Measurements from ENCODE around the gene FTH1.
"Not testable (repeated sequence)": the region's sequence is repeated elsewhere in the genome, so short reads cannot be mapped to it uniquely, and the experiment has no call there.

Gene FTH1

DNA sequence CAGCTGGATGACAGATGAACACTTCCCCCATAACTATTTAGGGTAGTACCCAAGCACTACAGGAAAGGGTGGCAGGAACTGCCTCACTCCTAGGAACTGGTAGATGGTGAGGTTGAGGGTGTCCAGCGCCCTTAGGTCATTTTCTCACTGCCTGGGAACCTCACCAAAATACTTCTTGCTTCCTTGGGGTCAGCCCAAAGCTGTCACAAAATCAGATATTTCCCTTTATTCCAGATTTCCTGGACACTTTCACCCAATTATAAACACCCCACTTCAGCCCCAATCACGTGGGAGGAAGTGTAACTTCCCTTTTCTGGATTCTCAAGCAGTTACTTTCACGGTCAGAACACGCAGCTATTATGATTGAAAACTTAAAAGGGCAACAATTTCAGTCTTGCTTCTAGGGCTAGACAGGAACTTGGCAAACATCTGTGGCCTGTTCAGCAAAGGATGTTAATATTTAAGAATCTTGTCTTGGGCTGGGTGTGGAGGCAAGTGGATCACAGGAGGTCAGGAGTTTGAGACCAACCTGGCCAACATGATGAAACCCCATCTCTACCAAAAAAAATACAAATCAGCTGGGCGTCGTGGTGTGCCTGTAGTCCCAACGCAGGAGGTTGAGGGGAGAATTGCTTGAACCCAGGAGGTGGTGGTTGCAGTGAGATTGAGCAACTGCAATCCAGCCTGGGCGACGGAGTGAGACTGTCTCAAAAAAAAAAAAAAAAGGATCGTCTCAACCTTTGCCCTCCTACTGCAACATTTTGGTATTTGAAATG, 4.0 kb downstream of the FTH1 start:
- peak; percentile 20 for DNase-seq

DNA sequence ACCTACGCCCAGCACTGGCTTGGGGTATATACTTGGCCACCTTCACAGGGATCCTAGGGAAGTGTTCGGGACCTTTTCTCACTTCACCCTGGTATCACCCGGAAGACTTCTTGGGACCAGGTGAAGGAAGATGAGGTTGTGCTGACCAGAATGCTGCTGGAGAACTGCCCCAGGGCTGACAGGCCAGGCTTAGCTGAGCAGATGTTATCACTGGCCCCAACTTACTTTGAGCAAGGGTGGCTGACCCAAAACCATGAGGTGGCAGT, 4.5 kb downstream of the FTH1 start:
- DNase-seq = peak; percentile 36

DNA sequence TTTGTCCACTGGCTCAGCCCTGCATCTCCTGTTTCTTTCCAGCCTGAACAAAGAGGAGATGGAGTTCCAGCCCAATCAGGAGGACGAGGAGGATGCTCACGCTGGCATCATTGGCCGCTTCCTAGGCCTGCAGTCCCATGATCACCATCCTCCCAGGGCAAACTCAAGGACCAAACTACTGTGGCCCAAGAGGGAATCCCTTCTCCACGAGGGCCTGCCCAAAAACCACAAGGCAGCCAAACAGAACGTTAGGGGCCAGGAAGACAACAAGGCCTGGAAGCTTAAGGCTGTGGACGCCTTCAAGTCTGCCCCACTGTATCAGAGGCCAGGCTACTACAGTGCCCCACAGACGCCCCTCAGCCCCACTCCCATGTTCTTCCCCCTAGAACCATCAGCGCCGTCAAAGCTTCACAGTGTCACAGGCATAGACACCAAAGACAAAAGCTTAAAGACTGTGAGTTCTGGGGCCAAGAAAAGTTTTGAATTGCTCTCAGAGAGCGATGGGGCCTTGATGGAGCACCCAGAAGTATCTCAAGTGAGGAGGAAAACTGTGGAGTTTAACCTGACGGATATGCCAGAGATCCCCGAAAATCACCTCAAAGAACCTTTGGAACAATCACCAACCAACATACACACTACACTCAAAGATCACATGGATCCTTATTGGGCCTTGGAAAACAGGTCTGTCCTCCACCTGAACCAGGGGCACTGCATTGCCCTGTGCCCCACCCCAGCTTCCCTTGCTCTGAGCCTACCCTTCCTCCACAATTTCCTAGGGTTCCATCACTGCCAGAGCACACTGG, 5.0 kb downstream of the FTH1 start:
- DNase-seq = peak; percentile 22

DNA sequence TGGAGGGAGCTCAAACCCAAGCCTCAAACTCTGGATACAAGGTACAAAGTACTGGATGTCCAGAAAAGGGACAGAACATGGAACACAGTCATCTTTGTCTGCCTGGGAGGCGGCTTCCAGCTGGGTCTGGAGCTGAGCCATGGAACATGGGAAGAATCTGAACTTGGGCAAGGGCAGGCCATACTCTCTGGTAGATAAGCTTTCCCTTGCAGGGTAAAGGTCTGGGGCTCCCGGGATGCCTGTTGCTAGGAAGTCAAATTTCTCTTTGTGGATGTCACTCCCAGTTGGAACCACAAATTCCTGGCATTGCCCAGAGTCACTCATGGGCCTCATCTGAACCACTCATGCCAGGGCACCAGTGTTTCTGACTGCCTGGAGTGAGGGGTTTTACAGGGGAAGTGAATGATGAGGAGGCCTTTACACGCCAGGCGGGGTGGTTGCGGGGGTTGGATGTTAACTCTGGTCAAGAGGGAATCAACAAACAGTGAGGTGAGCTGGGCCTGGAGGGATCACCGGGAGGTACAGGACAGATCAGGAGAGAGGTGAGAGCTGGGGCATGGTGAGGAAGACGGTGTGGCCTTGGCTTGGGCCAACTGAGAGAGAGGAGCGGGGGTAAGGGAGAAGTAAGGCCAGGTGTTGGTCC, 5.7 kb downstream of the FTH1 start:
- peak; percentile 23 for DNase-seq

DNA sequence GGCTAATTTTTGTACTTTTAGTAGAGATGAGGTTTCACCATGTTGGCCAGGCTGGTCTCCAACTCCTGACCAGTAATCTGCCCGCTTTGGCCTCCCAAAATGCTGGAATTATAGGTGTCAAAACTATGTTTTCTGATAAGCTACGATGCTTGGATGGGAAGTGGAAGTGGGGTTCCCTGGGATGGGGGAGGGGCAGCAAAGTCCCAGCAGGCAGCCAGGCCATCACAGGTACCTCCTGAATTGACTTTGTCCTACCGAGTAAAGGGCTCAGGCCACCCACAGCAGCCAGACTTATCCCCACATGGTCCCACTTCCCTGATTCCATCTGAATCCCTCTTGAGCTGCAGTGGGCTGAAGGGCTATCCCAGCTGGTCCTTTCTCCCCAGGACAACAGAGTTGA, 6.9 kb downstream of the FTH1 start:
- peak; percentile 5 for DNase-seq

DNA sequence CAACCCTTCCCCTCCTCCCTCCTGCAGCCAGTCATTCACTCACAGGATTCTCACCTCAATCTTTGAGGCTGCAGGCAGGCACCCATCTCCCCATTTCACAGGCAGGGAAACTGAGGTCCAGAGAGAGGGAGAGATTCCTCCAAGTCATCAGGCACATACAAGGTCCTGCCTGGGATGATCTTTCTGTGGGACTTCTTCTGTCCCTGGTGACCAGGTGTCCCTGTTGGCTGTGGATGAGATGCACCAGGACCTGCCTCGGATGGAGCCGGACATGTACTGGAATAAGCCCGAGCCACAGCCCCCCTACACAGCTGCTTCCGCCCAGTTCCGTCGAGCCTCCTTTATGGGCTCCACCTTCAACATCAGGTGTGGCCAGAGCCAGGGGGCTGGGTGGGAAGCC, 7.8 kb downstream of the FTH1 start:
- peak; percentile 14 for DNase-seq

DNA sequence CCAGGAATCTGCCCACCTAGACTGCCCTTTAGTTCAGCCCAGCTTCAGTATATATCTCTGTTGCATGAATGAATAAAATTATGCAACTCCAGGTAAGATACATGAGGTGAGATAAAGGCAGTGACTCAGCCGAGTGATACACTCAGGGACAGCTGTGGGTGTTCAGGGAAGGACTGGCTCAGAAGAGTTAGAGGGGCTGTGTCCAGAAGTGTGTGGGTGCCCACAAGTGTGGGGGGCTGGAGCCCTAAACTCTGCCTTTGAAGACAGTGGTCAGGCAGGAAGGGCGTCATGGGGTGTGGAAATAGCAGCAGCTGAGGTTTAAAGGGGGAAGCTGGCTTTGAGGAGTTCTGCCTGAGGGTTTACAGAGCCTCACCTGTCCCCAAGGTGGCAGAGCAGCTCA, 8.3 kb downstream of the FTH1 start:
- DNase-seq = peak; percentile 25

DNA sequence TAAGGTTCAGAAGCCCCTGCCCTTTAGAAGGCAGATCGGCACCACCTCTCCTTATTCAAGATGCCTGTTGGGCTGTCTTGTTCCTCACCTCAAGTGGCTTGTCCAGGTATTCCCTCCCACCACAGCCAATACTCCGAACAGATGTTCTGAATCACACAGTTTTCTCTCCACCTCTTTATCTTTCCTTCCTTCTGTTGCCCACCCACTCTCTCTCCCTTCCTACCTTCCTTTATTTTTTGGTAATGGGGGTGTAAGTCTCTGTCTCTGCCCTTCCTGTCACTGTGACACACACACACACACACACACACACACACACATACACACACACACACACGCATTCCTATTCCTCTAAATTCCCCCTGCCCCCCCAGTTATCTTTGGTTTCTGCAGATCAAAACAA, 8.8 kb downstream of the FTH1 start:
- no peak for DNase-seq

DNA sequence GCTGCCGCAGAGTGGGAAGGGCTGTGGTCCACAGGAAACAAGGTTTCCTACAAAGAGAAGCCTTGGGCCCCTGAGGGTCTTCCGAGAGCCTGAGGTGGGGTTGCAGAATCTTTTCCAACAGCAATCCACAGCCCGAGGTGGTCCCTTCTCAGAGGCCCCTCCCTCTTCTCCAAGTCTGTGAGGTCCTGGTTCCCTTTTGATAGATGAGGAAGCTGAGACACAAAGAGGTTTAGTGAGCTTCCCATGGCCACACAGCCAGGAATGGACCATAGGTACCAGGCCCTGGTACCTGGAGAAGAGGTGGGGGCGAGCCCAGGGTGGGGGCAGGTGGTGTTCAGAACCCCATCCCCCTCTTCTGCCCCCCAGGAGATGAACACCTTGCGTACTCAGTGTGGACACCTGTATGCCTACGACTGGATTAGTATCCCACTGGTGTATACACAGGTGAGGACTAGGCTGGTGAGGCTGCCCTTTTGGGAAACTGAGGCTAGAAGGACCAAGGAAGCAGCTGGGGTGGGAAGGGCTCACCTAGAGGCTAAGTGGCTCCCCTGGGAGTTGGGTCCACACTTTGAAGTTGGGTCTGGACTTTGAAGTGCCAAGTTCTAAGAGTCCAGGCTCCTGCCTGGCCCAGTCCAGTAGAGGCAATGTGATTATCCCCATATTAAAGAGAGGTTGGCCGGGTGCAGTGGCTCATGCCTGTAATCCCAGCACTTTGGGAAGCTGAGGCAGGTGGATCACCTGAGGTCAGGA, 10.2 kb downstream of the FTH1 start:
- DNase-seq = no peak

DNA sequence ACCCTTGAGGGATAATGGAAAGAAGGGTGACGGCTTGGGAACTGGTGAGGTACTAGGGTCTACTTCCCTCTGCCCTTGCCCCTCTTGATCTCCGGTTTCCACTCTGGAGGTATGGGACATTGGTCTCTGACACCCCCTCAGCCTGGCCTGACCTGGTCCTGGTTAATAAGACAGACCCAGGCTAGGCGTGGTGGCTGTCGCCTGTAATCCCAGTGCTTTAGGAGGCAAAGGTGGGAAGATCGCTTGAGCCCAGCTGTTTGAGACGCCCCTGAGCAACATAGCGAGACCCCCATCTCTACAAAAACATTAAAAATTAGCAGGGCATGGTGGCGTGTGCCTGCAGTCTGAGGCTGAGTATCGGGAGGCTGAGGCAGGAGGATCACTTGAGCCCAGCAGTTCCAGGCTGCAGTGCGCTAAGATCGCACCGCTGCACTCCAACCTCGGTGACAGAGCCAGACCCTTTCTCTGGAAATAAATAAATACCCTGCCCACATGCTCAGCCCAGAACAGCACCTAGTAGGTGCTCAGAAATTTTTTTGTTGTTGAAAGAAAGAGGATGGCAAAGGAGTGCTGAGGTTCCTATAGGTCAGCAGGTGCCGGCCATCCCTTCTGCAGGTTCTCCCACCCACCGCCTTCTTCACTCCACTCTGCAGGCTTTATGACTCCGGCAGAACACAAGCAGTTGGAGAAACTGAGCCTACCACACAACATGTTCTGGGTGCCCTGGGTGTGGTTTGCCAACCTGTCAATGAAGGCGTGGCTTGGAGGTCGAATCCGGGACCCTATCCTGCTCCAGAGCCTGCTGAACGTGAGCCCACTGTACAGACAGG, 11.0 kb downstream of the FTH1 start:
- DNase-seq = no peak

DNA sequence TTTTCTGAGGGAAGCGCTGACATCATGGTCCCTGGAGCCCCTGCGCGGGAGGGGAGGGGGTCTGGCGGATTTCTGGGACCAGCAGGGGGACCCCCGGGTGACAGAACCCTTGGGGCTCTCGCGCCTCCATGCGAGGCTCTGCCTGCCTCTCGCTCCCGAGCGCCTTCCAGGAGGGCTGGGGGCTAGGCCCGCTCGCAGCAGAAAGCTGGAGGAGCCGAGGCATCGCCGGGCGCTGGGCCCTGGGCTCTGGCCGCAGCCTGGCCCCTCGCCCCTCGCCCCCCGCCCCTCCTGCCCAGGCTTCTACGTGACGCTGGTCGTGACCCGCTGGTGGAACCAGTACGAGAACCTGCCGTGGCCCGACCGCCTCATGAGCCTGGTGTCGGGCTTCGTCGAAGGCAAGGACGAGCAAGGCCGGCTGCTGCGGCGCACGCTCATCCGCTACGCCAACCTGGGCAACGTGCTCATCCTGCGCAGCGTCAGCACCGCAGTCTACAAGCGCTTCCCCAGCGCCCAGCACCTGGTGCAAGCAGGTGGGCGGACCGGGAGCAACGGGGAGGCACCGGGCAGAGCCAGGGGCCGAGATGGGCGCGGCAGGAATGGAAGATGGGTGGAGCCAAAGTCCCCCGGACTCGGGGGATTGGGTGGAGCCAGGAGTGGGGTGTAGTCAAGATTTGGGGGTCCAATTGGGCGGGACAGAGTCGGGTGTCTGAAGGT, 11.9 kb downstream of the FTH1 start:
- no peak for DNase-seq

DNA sequence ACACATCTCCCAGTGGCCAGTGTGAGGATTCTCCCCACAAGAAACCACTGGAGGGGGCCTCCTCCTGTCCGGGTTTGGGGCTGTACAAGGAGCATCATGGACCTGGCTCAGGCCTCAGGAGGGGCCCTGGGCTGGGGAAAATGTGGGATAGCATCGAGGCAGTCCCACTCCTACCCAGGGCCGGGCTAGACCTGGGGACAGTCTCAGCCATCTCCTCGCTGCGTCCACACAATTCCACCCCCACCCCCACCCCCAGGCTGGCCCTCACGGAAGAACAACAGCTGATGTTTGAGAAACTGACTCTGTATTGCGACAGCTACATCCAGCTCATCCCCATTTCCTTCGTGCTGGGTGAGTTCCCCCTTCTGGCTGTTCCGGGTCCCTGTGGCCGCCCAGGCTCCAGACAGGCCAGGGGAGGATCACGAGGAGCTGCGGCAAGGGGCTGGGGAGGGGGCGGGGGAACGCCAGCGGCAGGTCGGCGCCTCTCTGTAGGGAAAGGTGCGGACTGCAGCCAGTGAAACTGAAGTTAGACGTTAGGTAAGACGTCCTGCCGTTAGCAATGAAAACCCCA, 12.5 kb downstream of the FTH1 start:
- DNase-seq = no peak

DNA sequence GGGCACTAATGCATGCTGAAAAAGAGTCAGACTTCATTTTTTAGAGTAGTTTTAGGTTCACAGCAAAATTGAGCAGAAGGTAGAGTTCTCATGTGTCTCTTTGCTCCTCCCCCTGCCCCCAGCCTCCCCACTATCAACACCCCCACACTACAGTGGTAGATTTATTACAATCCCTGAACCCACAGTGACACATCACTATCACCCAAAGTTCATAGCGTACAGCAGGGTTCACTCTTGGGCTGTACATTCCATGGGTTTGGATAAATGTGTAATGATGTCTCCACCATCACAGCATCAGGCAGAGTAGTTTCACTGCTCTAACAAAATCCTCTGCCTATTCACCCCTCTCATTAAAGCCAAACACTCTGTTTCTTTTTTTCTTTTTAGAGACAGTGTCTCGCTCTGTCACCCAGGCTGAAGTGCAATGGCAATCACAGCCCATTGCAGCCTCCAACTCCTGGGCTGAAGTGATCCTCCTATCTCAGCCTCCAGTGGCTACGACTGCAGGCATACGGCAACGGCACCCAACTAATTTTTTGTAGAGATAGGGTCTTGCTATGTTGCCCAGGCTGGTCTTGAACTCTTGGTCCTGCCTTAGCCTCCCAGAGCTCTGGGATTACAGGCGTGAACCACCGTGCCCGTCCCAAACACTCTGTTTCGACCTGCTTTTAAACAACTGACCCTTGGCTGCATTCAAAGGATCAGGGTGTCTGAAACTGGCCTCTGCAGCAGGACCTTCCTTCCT, 13.2 kb downstream of the FTH1 start:
- no peak for DNase-seq

DNA sequence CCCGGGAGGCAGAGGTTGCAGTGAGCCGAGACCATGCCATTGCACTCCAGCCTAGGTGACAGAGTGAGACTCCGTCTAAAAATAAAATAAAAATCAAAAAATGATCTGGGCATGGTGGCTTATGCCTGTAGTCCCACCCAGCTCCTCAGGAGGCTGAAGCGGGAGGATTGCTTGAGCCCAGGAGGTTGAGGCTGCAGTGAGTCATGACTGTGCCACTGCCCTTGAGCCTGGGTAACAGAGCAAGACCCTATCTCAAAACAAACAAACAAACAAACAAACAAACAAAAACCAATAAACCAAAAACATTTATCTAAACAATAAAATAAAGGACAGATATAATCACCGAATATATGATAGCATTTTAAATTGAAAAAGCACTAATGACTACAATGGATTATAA, 13.8 kb downstream of the FTH1 start:
- DNase-seq = not testable (repeated sequence)

DNA sequence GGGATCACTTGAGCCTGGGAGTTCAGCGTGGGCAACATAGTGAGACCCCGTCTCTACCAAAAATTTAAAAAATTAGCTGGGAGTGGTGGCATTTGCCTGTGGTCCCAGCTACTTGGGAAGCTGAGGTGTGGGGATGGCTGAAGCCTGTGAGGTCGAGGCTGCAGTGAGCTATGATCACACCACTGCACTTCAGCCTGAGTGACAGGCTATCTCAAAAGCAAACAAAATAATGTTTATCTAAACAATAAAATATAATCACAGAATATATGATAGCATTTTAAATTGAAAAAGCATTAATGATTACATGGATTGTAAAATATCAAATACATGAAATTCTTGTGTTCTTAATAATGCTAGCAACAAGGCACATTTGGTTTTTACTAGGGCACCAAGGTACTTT, 14.6 kb downstream of the FTH1 start:
- DNase-seq = no peak

DNA sequence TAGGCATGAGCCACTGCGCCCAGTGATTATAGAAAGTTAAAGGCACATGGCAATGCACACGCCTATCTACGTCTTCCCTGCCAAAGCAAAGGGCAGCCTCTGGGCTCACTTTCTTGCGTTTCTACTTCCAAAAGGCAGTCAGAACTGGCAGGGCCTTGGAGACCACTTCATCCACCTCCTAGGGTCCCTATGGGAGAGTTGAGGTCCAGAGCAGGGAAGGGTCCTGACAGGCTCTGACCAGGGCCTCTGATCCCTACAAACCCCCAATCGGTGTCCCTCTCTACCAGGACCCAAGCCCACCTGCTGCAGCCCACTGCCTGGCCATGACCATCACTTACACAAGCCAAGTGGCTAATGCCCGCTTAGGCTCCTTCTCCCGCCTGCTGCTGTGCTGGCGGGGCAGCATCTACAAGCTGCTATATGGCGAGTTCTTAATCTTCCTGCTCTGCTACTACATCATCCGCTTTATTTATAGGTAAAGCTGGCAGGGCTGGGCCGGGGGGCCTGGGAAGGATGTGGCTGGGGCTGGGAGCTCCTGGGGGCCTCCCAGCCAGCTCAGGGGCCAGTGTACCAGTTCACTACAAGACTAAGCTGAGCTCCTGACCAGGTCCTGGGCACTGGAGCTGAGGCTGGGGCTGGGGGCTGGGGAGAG, 15.8 kb downstream of the FTH1 start:
- no peak for DNase-seq

DNA sequence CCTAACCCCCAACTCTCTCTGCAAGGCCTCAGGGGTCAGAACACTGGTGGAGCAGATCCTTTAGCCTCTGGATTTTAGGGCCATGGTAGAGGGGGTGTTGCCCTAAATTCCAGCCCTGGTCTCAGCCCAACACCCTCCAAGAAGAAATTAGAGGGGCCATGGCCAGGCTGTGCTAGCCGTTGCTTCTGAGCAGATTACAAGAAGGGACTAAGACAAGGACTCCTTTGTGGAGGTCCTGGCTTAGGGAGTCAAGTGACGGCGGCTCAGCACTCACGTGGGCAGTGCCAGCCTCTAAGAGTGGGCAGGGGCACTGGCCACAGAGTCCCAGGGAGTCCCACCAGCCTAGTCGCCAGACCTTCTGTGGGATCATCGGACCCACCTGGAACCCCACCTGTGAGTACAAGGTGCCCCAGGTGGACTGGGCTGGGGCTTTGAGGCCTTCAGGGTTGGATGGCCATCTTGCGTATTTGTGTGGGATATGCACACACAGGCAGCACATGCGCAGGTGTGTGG, 17.3 kb downstream of the FTH1 start, which contains the start of gene BEST1:
Gene BEST1, plus strand, starts transcription at position 317 of the 513 bp plus-strand sequence. CDS start 1,456 bp downstream, outside the sequence.
- no peak for DNase-seq

DNA sequence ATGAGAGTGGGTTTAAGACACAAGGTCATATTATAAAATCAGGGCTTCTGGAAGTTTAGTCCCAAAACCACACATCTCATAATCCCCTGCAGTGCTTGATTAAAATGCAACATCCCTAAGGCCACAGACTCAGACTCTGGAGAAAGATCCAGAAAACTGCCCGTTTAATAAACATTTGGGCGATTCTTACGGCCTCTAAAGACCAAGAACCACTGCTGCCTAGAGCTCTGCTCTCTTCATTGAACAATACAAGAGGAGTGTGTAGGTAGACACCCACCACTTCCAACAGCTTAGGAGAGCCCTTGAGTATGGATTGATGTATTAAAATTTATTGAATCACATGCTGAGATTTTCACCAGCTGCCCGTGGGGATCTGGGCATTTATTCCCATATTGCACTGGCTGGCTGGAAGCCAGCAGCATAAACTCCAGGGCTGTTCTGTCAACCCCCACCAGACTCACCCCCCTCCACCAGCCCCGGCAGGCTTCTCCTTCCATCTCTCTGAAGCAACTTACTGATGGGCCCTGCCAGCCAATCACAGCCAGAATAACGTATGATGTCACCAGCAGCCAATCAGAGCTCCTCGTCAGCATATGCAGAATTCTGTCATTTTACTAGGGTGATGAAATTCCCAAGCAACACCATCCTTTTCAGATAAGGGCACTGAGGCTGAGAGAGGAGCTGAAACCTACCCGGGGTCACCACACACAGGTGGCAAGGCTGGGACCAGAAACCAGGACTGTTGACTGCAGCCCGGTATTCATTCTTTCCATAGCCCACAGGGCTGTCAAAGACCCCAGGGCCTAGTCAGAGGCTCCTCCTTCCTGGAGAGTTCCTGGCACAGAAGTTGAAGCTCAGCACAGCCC, 18.0 kb downstream of the FTH1 start:
- no peak for DNase-seq

DNA sequence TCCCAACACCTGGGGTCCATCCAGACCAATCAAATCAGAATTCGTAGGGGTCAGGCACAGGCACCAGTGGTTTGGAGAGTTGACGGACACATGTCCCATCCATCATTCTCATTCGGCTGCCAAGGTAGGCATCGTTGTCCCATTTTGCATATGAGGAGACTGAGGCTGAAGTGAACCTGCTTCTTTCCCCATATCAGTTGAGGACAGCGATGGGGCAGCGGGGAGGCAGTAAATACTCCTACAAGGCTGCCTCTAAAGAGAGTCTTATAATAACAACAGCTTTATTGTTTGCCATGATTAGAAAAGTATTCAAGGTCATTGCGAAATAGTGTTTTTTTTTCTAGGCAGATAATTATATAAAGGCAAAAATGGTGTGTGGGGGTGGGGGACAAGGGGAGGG, 18.9 kb downstream of the FTH1 start:
- DNase-seq = no peak
